OCI-M2 (cell line): ENCODE results near the gene SLC1A7.

Experiments used
- DNase-seq: peaks from one replicate; lab custom pipeline; 2025; ENCODE audit not compliant: unreplicated experiment; lab: John Stamatoyannopoulos, UW

The SLC1A7 gene

GRCh38 chr1:53076721-53077598 lies 65.5 kb downstream of the SLC1A7 start:
- DNase-seq = no peak

- DNase-seq = no peak
Observed at GRCh38 chr1:53076165-53076564, 66.3 kb downstream of the SLC1A7 start.

- no peak for DNase-seq
Observed at GRCh38 chr1:53075761-53076163, 66.7 kb downstream of the SLC1A7 start.

GRCh38 chr1:53075206-53075605 lies 67.2 kb downstream of the SLC1A7 start:
- no peak for DNase-seq

GRCh38 chr1:53074313-53075154 lies 67.9 kb downstream of the SLC1A7 start:
- DNase-seq = no peak

- no peak for DNase-seq
Observed at GRCh38 chr1:53073868-53074311, 68.5 kb downstream of the SLC1A7 start.

- DNase-seq = no peak
Observed at GRCh38 chr1:53073287-53073686, 69.2 kb downstream of the SLC1A7 start.

GRCh38 chr1:53071915-53072314 lies 70.5 kb downstream of the SLC1A7 start:
- no peak for DNase-seq

- no peak for DNase-seq
Observed at GRCh38 chr1:53071167-53071865, 71.1 kb downstream of the SLC1A7 start.

GRCh38 chr1:53070621-53071020 lies 71.8 kb downstream of the SLC1A7 start:
- DNase-seq = no peak

GRCh38 chr1:53069663-53070327 lies 72.6 kb downstream of the SLC1A7 start:
- no peak for DNase-seq

GRCh38 chr1:53069265-53069662 lies 73.2 kb downstream of the SLC1A7 start:
- DNase-seq = no peak

- DNase-seq = no peak
Observed at GRCh38 chr1:53068314-53069099, 73.9 kb downstream of the SLC1A7 start.

- no peak for DNase-seq
Observed at GRCh38 chr1:53067886-53068285, 74.6 kb downstream of the SLC1A7 start.

- DNase-seq = no peak
Observed at GRCh38 chr1:53066891-53067738, 75.3 kb downstream of the SLC1A7 start.

- DNase-seq = no peak
Observed at GRCh38 chr1:53066488-53066887, 76.0 kb downstream of the SLC1A7 start.

GRCh38 chr1:53065391-53065790 lies 77.0 kb downstream of the SLC1A7 start:
- DNase-seq = no peak

- DNase-seq = no peak
Observed at GRCh38 chr1:53063744-53064515, 78.5 kb downstream of the SLC1A7 start.
